ENCODE data around the gene MCU.

GRCh38 chr10:72735288-72735936, 43.5 kb downstream of the MCU start:
- TF ChIP-seq POLR2AphosphoS5 (IDR thresholded peaks at IDR 0.05; ENCODE audit: low read depth, low read length) (no peak), TAF1 (IDR thresholded peaks at IDR 0.05; ENCODE audit: borderline replicate concordance, insufficient read depth, low read length) (no peak)

Measured in PFSK-1 (cell line).